ENCODE measurements around the gene RGS3.

The RGS3 gene

DNA sequence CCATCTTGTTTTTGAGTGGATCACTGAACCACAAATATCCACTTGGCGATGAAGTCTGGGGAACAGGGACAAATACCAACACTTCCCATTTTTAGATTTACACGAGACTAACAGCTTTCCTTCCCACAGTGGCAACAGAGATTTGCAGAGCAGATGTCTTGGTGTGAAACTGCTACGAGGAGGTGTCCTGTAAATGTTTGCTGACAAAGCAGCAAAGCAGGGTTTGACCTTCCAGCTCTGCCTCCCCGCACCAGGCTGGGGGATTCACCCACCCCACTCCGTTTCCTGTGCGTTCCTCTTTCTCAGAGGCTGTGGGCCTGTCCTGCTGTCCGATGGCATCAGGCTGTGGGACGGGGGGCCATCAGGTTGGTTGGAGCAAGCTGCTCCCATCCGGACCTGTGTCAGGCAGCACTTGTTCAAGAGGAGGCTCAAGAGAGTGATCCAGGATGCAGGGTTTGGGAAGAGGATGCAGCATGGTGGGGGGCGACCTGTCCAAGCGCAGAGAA lies 693 bp upstream of the RGS3 start:
- no peak for TF ChIP-seq CTCF (IDR thresholded peaks at IDR 0.05; ENCODE audit: borderline replicate concordance, control extremely low read depth, extremely low read depth, insufficient read depth, missing control alignments)
- no peak for DNase-seq (ENCODE audit: low spot score)
- in situ Hi-C loops (cut with MboI; ENCODE audit: low sequenced_read_pairs, unreplicated experiment), result no loop called here

GRCh38 chr9:113464286-113464660 lies 746 bp downstream of the RGS3 start:
- TF ChIP-seq CTCF (IDR thresholded peaks at IDR 0.05; ENCODE audit: borderline replicate concordance, control extremely low read depth, extremely low read depth, insufficient read depth, missing control alignments), result no peak
- no peak for DNase-seq (ENCODE audit: low spot score)
- in situ Hi-C loops (cut with MboI; ENCODE audit: low sequenced_read_pairs, unreplicated experiment), result no loop called here

DNA sequence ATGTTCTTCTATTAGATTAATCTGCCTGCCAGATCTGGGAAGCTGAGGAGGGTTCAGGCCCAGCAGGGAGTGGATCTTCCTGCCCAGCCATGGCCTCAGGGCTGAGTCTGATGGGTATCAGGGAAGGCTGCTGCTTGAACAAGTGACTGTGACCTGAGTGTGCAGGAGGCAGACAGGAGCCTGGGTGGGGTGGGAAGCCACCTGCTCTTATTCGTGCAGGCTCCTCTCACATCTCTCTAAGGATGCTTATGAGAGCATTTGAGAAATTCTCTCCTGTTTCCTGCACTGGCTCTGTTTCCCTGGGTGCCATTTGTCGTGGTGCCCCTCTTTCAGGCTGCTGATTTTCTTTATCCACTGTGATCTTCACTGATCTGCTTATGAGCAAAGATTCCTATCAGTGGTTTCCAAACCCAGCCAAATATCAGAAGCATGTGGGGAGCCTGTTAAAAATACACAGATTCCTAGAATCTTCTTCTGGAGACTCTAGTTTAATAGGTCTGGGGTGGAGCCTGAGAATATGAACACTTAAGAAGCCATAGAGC lies 2.1 kb downstream of the RGS3 start:
- in situ Hi-C loops (cut with MboI; ENCODE audit: low sequenced_read_pairs, unreplicated experiment), result no loop called here
- DNase-seq (ENCODE audit: low spot score), result no peak
- TF ChIP-seq CTCF (IDR thresholded peaks at IDR 0.05; ENCODE audit: borderline replicate concordance, control extremely low read depth, extremely low read depth, insufficient read depth, missing control alignments), result no peak

GRCh38 chr9:113467183-113467582 lies 3.7 kb downstream of the RGS3 start:
- in situ Hi-C loops (cut with MboI; ENCODE audit: low sequenced_read_pairs, unreplicated experiment), result no loop called here
- DNase-seq (ENCODE audit: low spot score), result no peak
- no peak for TF ChIP-seq CTCF (IDR thresholded peaks at IDR 0.05; ENCODE audit: borderline replicate concordance, control extremely low read depth, extremely low read depth, insufficient read depth, missing control alignments)

DNA sequence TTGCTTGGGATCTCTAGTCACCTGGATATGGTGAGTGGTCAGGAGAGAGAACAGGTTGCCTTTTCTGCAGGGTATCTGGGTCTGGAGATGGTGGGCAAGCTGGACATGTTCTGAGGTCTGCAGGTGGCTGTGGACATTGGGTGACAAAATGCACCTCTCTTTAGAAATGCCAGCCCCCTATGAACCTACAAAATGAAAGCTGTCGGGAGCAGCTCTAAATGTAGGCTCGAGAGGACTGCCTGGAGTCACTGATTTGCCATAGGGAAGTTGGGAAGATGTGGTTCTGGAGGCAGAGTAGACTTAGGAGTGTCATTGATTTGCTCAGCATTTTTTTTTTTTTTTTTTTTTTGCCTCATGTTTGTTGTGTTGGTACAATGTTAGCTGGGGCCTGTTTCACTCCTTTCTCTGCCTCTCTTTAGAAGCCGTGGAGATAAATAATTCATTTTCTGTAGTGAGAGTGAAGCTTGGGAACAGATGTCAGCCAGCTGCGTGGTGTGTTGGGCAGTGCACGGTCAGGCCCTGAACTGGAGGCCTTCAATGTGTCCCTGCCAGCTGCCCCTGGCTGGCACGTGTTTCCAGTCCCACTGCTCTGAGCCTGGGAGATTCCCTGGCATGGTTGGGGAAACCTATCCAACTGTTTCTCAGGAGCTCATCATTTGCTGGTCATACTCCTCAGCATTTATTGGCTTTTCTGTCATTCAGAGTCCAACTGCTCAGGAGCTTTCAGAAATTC lies 5.4 kb downstream of the RGS3 start:
- TF ChIP-seq CTCF (IDR thresholded peaks at IDR 0.05; ENCODE audit: borderline replicate concordance, control extremely low read depth, extremely low read depth, insufficient read depth, missing control alignments), result no peak
- DNase-seq (ENCODE audit: low spot score), result no peak
- in situ Hi-C loops (cut with MboI; ENCODE audit: low sequenced_read_pairs, unreplicated experiment), result no loop called here

DNA sequence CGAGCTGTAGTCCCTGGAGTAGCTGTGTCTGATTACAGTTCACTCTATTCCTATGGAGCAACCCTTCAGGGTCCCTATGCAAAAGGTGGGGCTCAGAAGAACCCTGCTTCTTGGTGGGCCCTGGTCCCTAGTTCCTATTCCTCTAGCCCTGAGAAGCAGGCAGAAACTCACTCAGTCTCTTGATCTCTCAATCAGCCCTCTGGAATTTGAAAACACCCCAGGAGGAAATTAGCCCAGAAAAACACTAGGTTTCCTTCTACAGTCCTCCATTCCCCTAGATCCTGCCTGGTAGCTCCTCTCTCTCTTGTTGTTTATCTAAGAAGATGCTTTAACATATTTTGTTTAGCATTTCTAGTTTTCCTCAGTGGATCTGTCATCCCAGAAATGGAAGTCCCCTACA lies 7.6 kb downstream of the RGS3 start:
- in situ Hi-C loops (cut with MboI; ENCODE audit: low sequenced_read_pairs, unreplicated experiment), result no loop called here
- DNase-seq (ENCODE audit: low spot score), result no peak
- no peak for TF ChIP-seq CTCF (IDR thresholded peaks at IDR 0.05; ENCODE audit: borderline replicate concordance, control extremely low read depth, extremely low read depth, insufficient read depth, missing control alignments)

Data from GM13976 (cell line).